ENCODE data around the gene SIN3A. TPM values are rescaled to one million over a fixed set of nuclear protein-coding genes. Genes with fewer than 3 reads are reported as not detected.
"Not testable (repeated sequence)": the region's sequence is repeated elsewhere in the genome, so short reads cannot be mapped to it uniquely, and the experiment has no call there.

SIN3A gene
- total RNA-seq (ENCODE audit: low replicate concordance), result 47.1 and 75.4 TPM in 2 replicates
- long read RNA-seq, partial matches to known transcripts, result 24 of 33 reads
- long read RNA-seq, other reads (novel, unspliced or antisense), result 7 of 33 reads

DNA sequence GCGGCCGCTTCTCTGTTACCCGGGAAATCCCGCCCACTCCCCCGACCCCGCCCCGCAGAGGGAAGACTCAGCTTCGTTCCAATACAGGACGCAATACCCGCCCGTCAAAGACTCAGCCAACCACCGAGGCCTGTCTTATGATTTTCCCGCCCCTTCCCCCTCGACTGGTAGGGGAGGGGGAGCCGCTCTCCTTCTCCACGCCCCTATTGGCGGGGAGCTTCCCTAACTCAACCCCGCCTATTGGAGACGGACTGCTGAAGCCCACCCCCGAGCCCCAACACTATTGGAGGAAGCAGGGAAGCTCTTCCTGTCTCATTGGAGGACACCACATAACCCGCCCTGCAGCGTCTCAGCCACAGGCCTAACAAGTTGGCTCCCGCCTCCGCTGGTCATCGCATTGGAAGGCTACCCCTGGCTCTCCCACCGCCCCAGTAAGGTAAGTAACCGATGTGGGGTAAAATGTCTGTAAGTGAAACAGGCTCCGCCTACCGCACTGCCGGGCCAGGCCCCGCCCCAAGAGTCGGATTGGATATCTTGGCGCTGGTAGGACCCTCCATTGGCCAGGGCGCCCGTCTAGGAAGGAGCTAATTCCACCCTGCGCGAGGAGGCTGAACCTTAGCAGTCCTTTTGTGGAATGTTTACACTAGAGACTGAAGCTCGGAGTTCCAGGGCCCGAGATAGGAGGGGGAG lies at the start of gene SIN3A:
Gene SIN3A, minus strand, starts transcription at position 17 of the 690 bp plus-strand sequence. CDS start 21,315 bp downstream, outside the sequence.
- TF ChIP-seq, protein P1, sequence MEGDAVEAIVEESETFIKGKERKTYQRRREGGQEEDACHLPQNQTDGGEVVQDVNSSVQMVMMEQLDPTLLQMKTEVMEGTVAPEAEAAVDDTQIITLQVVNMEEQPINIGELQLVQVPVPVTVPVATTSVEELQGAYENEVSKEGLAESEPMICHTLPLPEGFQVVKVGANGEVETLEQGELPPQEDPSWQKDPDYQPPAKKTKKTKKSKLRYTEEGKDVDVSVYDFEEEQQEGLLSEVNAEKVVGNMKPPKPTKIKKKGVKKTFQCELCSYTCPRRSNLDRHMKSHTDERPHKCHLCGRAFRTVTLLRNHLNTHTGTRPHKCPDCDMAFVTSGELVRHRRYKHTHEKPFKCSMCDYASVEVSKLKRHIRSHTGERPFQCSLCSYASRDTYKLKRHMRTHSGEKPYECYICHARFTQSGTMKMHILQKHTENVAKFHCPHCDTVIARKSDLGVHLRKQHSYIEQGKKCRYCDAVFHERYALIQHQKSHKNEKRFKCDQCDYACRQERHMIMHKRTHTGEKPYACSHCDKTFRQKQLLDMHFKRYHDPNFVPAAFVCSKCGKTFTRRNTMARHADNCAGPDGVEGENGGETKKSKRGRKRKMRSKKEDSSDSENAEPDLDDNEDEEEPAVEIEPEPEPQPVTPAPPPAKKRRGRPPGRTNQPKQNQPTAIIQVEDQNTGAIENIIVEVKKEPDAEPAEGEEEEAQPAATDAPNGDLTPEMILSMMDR (conservative IDR thresholded peaks at IDR 0.05), result no peak
- Mint-ChIP-seq H3K27me3 (no peaks in the 10 kb centered on the region), H3K4me3 (peak within 1 kb of the TSS; percentile 96), H3K4me1 (ENCODE audit: unreplicated experiment) (peaks cover 14% of the 10 kb centered on the region), H3K9me3 (no peaks in the 10 kb centered on the region), H3K36me3 (peaks cover 3% of the 10 kb centered on the region), H3K27ac (peak within 1 kb of the TSS; percentile 99)
- peak; percentile 97 for DNase-seq (ENCODE audit: extremely low spot score, unreplicated experiment)

DNA sequence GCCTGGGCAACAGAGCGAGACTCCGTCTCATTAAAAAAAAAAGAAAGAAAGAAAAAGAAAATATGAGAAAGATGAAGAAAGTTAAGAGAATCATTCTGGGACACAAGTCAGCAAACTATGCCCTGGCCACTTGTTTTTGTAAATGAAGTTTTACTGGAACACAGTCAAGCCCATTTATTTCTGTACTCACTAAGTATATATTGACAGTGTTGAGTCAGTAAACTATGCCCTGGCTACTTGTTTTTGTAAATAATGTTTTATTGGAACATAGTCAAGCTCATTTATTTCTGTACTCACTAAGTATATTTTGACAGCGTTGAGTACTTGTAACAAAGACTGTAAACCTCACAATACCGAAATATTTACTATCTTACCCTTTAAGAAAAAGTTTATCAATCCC lies 42.2 kb upstream of the SIN3A start:
- Mint-ChIP-seq H3K4me3 (no peak overlapping the region), H3K4me1 (ENCODE audit: unreplicated experiment) (no peaks in the 10 kb centered on the region), H3K27ac (no peak overlapping the region), H3K27me3 (no peaks in the 10 kb centered on the region), H3K36me3 (peaks cover 6% of the 10 kb centered on the region), H3K9me3 (no peaks in the 10 kb centered on the region)
- no peak for DNase-seq (ENCODE audit: extremely low spot score, unreplicated experiment)
- TF ChIP-seq, protein P1 (conservative IDR thresholded peaks at IDR 0.05), result no peak

DNA sequence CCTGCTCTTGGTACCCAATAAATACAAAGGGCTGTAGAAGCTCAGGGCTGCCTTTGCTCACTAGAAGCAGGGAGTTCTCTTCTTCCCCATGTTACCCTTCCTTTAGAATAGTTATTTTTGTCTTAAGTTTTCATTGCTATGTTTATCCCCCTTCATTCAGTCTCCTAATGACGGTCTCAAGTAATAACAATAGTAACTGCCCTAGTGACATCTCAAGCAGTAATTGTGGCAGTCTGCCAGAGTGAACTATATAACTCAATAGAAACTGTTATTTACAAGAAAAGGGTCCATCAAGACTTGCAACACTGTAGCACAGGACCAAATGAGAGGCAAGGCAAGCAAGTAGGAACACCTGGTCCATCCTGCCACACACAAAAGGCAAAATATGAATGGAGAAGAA lies 32.5 kb upstream of the SIN3A start:
- Mint-ChIP-seq H3K4me1 (ENCODE audit: unreplicated experiment) (no peaks in the 10 kb centered on the region), H3K36me3 (peaks cover 40% of the 10 kb centered on the region), H3K27me3 (no peaks in the 10 kb centered on the region), H3K9me3 (peaks cover 6% of the 10 kb centered on the region), H3K27ac (no peak overlapping the region), H3K4me3 (no peak overlapping the region)
- DNase-seq (ENCODE audit: extremely low spot score, unreplicated experiment), result no peak
- TF ChIP-seq, protein P1 (conservative IDR thresholded peaks at IDR 0.05), result no peak

DNA sequence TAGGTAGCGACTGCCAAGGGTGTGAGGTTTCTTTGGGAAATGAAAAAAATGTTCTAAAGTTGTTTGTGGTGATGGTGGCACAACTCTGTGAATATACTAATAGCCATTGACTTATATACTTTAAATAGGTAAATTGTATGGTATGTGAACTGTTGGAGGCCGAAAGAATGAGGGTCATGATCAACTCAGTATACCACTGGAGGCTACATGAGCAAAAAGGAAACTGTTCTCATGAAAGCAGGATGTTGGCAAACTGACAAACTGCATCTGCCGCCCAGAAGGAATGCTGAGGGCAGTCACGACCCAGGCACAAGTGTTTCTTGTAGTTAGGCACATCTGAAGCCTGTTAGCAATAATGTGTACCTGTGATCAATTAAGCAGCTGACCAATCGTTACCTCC lies 32.1 kb upstream of the SIN3A start:
- H3K9me3 Mint-ChIP-seq; H3K27me3 Mint-ChIP-seq; H3K27ac Mint-ChIP-seq; H3K4me3 Mint-ChIP-seq; DNase-seq (ENCODE audit: extremely low spot score, unreplicated experiment); H3K4me1 Mint-ChIP-seq (ENCODE audit: unreplicated experiment): not testable (repeated sequence)
- peaks cover 43% of the 10 kb centered on the region for H3K36me3 Mint-ChIP-seq

DNA sequence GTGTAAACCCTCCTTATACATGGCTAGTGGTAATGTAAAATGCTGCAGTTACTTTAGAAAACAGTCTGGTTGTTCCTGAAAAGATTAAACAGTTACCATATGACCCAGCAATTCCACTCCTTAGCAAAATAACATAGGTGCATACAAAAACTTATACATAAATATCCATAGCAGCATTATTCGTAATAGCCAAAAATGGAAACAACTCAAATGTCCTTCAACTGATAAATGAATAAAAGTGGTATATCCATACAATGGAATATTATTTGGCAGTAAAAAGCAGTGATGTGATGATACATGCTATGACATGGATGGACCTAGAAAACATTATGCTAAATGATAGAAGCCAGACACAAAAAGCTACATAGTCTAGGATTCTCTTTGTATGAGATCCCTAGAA lies 31.6 kb upstream of the SIN3A start:
- Mint-ChIP-seq H3K27ac (no peak overlapping the region), H3K4me1 (ENCODE audit: unreplicated experiment) (no peaks in the 10 kb centered on the region), H3K27me3 (no peaks in the 10 kb centered on the region)

DNA sequence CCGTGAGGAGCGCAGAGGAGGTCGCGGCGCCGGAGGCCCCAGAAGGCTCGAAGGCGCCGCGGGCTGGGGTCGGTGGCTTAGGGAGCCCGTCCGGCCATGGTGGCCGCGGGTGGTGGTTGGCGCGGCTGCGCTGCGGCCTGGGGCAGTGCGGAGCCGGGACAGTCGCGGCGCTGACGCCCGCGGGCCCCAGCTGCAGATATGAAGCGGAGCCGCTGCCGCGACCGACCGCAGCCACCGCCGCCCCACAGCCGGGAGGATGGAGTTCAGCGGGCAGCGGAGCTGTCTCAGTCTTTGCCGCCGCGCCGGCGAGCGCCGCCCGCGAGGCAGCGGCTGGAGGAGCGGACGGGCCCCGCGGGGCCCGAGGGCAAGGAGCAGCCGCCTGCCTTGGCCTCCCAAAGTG lies 29.0 kb upstream of the SIN3A start:
- not testable (repeated sequence) for DNase-seq (ENCODE audit: extremely low spot score, unreplicated experiment); H3K9me3 Mint-ChIP-seq; H3K27ac Mint-ChIP-seq; H3K27me3 Mint-ChIP-seq; H3K4me3 Mint-ChIP-seq; H3K4me1 Mint-ChIP-seq (ENCODE audit: unreplicated experiment)
- H3K36me3 Mint-ChIP-seq, result peaks cover 40% of the 10 kb centered on the region

More for the DNA sequence above, 31.6 kb upstream of the SIN3A start:
- no peak for DNase-seq (ENCODE audit: extremely low spot score, unreplicated experiment)
- Mint-ChIP-seq H3K9me3 (peaks cover 6% of the 10 kb centered on the region), H3K4me3 (no peak overlapping the region), H3K36me3 (peaks cover 48% of the 10 kb centered on the region)
- TF ChIP-seq, protein P1 (conservative IDR thresholded peaks at IDR 0.05), result no peak

All from type B pancreatic cell (in vitro differentiated cells).